Activated T-cell treated with anti-CD3 and anti-CD28 coated beads for 24 hours (primary cell): ENCODE results near the gene FLRT1.

Experiments
- DNase-seq: peaks from one replicate; pipeline ENCODE4 v3.0.0-alpha.2; 2020; ENCODE audit warnings: low read depth

FLRT1 gene

DNA sequence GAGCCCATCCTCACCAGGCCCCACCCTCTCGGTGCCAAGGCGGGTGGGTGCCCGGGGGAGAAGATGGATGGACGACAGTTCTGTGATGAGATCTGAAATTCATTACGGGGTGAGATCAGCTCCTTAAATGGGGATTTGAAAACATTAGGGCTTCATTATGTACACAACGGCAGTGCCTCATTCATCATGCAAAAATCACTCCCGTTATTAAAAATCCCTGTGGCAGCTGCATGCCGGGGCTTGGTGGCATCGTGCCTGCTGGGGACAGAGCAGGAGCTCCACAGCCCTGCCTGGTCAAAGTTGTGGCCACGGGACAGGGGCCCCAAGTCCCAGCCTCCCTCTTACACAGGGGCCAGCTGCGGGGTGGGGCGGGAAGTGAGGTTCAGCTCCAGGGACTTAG is 29.3 kb upstream of the FLRT1 start:
- DNase-seq: no peak

DNA sequence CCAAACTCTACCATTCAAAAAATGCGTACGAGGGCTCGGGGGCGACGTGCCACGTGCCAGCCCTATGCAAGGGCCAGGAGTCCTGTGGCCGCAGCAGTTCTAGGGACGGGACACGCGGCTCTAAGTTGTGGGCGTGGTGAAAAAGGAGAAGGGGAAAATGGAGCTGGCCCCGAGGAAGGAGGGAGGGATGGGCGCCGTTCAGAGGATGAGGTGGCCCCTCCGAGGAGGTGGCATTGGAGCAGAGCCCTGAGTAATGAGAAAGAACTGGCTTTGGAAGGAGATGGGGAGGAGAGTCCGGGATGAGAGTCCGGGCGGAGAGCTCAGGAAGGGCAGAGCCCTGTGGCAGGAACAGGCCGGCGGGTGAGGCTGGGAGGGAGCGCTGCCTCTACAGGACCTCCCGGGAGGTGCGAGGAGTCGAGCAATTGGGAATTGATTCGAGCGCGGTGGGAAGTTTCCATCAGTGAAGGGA is 28.5 kb upstream of the FLRT1 start:
- no peak for DNase-seq

GRCh38 chr11:64007629-64008282 is 28.0 kb upstream of the FLRT1 start:
- DNase-seq: no peak

DNA sequence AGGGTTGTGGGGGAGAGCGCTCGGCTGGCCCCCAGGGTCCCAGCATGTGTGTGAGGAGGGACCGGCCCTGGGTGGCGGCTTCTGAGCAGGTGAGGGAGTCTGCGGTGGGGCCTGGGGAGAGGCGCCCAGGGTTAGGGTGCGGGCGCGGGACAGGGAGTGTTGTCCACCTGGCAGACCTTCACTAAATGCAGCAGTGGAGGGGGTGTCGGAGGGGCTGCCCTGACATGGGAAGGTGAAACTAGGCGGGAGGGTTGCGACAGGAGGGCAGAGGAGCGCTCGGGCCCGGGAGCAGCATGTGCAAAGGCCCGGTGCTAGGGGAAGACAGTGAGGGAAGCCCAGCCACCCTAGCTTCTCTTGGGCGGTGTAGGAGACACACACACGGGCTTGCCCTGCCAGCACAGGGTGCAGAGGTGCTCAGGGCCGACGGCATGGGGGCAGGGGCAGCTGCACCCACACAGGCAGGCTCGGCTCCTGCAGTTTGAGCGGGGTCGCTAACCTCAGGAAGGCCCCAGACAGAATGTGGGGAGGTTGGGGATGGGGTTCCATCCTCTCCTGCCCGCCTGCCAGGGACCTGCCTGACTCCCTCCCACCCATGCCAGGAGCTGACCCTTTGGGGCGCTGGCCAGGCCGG is 27.3 kb upstream of the FLRT1 start:
- DNase-seq: no peak

GRCh38 chr11:64008914-64009633 is 26.7 kb upstream of the FLRT1 start:
- no peak for DNase-seq

DNA sequence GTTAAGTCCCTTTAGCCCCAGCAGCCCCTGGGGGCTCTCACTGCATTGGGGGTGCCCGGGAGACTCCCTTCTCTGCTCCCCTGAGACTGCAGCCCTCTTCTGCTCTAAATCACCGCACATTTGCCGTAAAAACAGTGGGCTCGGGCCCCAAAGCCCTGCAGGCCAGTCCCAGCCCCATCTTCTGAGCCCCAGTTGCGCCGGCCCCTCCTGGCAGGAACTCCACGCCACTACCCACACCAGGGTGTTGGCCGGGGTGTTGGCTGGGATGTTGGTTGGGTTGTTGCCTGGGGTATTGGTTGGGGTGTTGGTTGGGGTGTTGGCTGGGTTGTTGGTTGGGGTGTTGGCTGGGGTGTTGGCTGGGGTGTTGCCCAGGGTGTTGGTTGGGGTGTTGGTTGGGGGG is 26.0 kb upstream of the FLRT1 start:
- no peak for DNase-seq

DNA sequence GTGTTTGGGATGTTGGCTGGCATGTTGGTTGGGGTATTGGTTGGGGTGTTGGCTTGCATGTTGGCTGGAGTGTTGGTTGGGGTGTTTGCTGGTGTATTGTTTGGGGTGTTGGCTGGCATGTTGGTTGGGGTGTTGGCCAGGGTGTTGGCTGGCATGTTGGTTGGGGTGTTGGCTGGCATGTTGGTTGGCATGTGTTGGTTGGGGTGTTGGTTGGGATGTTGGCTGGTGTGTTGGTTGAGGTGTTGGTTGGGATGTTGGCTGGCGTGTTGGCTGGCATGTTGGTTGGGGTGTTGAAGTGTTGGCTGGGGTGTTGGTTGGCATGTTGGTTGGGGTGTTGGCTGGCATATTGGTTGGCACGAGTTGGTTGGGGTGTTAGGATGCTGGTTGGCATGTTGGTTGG is 24.9 kb upstream of the FLRT1 start:
- DNase-seq: no peak

DNA sequence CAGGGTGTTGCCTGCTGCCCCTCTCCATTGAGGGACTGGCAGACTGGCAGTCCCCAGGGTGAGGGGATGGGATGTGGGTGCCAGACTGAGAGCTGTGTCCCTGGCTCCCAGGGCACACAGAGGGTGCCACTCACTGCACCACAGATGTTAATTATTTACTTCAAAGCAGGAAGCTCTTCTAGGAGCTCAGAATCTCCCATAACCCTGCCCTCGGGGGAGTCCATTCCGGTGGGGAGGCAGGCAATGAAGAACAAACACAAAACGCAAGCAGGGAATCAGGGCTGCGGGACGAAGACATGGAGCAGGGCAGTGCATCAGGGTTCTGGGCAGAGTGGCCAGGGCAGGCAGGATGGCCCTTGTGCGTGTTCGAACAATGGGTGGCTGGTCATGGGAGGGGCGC is 24.4 kb upstream of the FLRT1 start:
- no peak for DNase-seq

DNA sequence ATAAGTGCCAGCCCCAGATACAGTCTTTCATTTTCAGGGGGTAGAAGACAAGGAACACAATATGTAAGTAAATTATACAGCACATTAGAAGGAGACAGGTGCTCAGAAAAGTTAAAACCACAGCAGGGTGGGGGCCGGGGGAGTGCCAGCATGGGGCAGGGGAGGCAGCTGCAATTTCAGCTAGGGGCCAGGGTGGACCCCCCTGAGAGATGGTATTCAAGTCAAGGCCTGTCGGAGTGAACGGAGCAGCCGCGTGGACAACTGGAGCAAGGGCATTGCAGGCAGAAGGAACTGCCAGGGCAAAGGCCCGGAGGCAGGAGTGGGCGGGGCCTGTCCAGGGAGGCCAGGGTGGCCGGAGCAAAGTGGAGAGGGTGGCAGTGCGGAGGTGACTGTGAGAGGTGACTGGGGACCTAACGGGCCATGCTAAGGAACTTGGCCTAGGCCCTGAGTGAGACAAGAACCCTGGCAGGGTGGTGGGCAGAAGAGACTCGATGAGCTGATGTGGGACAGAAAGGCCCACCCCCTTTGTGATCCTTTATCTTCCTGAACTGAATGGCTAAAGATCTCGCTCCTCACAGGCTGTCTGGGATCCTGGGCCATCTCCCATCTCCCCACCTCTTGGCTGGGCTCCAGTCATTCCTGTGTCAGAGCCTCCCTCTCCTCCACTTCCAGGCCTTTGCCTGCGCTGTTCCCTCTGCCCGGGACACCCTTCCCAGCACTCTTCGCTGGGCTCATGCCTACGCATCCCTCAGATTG is 22.4 kb upstream of the FLRT1 start:
- no peak for DNase-seq

DNA sequence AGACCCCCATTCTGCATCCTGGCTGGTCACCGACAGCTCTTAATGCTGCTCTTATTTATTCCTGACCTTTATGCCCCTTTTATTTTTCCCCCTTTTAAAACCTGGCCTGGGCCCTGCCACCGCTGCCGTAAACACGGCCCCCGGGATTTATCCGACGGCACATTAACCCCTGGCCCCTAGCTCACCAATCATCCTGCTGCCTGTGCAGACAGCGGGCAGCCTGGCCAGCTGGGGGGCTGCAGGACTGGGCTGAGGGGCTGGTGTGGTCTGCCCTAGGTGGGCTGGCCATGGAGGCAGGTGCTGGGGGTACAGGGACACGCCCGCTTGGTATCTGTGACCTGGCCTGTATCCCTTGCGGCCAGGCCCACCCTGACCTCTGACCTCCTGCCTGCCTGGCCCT is 21.4 kb upstream of the FLRT1 start:
- DNase-seq: no peak

DNA sequence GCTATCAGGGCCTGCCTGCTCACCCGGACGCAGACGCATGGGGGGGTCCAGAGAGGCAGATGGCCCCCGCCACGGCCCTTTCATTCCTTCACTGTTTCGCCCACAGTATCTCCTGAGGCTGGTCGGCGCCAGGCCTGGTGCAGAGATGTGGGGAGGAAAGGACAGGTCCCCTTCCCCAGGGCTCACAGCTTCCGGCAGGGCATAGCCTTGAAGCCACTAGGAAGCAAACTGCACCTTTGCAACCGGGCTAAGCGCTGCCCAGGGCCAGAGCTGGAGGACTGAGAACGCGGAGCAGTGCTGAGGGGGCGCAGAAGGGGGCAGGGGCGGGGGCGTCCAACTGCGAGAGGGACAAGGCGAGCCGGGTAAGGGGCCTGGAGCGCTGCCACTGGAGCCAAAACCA is 20.2 kb upstream of the FLRT1 start:
- no peak for DNase-seq

- no peak for DNase-seq
These were observed 19.5 kb upstream of the FLRT1 start for GRCh38 chr11:64015935-64016845.

DNA sequence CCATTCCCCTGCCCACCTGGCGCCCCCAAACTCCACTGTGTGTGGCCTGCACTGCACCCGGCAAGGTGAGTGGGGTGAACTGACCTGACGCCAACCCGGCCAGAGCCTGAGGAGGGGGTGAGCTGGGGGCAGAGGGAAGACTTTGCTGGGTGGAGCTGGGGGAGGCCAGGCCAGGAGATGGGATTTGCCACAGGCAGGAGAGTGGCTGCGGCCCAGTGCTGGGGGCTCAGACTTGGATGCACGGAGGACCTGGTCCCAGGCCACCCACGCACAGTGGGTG is 17.8 kb upstream of the FLRT1 start:
- DNase-seq: no peak

DNA sequence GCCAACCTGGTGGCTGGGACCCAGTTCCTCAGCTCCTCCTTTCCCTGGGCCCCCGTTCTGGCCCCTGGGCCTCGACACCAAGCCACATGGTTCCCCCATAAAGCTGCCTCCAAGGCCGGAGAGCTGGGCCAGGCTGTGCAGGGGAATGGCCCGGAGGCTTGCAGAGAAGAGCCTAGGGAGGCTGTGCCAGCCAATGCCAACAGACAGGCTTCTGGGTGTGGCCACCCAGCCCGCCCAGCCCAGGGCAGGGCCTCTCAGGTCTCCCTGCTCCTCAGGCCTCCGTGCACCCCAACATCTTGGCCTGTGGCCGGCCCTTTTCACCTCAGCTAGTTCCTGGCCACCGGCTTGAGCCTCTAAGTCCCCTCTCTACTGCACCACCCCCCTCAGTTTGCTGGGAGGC is 17.4 kb upstream of the FLRT1 start:
- DNase-seq: no peak

- no peak for DNase-seq
These were observed 16.4 kb upstream of the FLRT1 start for GRCh38 chr11:64019106-64020037.

DNA sequence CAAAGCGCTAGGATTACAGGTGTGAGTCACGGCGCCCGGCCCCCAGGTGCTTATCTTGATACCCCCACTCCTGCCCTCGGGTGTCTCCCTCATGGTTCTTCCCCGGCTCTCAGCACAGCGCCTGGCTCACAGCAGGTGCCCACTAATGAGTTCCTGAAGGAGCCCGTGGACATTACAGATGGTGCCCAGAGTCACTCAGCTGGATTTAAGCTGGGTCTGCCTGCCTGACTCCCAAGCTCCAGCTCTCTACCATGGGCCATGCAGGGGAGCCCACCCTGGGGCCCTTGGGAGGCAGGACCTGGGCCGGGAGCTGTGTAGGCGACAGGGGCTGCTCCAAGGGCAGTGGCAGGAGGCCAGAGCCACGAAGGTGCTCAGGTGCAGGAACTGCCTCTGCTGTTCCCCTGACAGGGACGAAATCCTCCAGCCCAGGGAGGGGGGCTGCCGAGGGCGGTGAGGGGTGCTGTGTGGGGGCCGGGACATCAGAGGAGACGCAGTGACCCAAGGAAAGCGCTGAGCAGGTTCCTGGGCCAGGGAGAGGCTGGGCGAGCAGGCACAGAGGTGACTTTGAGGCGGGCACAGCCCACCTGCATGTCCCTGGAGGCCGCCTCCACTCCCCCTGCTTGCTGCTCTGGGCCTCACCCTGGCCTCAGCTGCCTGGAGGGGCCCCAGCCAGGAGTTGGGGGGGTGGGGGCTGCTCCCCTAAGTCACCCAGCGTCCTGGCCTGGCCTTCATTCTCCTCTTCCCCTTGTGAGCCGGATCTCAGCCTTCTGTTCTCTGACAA is 14.6 kb upstream of the FLRT1 start:
- no peak for DNase-seq

DNA sequence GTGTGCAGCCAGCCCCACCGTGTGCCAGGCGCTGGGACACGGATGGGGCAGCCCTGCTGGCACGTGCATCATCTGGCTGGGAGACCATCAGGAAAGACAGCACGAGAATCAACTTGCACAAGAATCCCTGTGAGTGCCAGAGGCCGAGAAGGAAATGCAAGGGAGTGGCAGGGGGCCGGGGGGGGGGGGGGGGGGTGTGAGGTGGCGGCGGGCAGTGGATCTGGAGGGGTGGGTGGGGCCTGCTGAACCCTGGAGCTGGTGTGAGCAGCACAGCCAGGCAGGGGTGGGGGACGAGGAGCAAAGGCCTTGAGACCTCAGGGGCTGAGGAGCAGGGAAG is 14.0 kb upstream of the FLRT1 start:
- no peak for DNase-seq

- DNase-seq: no peak
These were observed 13.5 kb upstream of the FLRT1 start for GRCh38 chr11:64022125-64022784.
